KOPT-K1 (cell line): Measurements from ENCODE around the gene CDK17.
"Not testable (repeated sequence)": the region's sequence is repeated elsewhere in the genome, so short reads cannot be mapped to it uniquely, and the experiment has no call there.

ENCODE experiments used
- H3K27ac ChIP-seq: fragments of 200-600 bp; sonication (generic); 2 replicates; pipeline ENCODE4 v1.5.1; 2016; ENCODE audit warnings: antibody characterized with exemption, mild to moderate bottlenecking, low read depth, low read length; ENCODE audit not compliant: poor library complexity, severe bottlenecking
- H3K36me3 ChIP-seq: fragments of 200-600 bp; sonication (generic); 2 replicates; pipeline ENCODE4 v1.5.1; 2017; ENCODE audit warnings: antibody characterized with exemption, mild to moderate bottlenecking, low read length, moderate library complexity; ENCODE audit not compliant: insufficient read depth
- H3K9me3 ChIP-seq: fragments of 200-600 bp; sonication (generic); 2 replicates; pipeline ENCODE4 v1.5.1; 2017; ENCODE audit warnings: antibody characterized with exemption, low read length, mild to moderate bottlenecking; ENCODE audit not compliant: insufficient read depth, poor library complexity, severe bottlenecking

Gene CDK17

DNA sequence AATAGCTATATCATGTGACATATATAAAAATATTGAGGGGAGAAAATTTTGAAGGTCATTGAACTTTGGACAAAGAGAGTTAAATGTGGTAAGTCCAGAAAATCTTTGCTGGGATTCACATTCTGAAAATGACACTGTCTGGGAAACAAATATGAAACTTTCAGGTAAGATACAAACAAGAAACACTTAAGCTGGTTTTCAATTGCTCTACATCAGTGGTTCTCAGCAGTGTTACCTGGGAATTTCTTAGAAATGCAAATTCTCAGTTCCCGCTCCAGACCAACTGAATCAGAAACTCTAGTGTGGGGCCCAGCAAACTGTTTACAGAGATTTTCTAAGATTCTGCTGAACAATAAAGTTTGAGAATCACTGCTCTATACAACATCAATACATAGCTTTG lies 3.6 kb upstream of the CDK17 start:
- no peak overlapping the region for H3K27ac ChIP-seq
- no peaks in the 10 kb centered on the region for H3K36me3 ChIP-seq

DNA sequence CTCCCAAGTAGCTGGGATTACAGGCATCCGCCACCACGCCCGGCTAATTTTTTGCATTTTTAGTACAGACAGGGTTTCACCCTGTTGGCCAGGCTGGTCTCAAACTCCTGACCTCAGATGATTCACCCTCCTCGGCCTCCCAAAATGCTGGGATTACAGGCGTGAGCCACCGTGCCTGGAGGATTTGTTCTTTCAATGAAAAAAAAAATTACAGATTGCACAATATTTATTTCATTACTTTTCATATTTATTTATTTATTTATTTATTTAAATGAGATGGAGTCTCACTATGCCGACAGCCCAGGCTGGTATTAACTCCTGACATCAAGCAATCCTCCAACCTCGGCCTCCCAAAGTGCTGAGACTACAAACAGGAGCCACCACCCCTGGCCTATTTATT lies 2.3 kb upstream of the CDK17 start:
- not testable (repeated sequence) for H3K36me3 ChIP-seq, H3K9me3 ChIP-seq, H3K27ac ChIP-seq

More for the DNA sequence above, 3.6 kb upstream of the CDK17 start:
- no peaks in the 10 kb centered on the region for H3K9me3 ChIP-seq

DNA sequence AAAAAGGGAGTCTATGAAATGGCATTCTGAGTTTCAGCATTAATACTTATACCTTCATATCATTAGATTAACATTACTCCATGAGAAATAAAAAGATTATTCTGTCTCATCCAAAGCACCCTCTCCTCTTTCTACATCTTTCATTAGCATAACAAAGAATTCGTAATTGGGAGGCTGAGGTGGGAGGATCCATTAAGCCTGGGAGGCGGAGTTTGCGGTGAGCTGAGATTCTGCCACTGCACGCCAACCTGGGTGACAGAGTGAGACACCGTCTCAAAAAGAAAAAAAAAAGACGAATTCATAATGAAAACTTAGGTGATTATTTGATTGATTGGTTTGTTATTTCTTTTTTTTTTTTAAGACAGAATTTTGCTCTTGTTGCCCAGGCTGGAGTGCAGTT lies 1.8 kb upstream of the CDK17 start:
- no peaks in the 10 kb centered on the region for H3K36me3 ChIP-seq
- H3K27ac ChIP-seq: peak overlapping the region; percentile 86
- H3K9me3 ChIP-seq: no peaks in the 10 kb centered on the region

DNA sequence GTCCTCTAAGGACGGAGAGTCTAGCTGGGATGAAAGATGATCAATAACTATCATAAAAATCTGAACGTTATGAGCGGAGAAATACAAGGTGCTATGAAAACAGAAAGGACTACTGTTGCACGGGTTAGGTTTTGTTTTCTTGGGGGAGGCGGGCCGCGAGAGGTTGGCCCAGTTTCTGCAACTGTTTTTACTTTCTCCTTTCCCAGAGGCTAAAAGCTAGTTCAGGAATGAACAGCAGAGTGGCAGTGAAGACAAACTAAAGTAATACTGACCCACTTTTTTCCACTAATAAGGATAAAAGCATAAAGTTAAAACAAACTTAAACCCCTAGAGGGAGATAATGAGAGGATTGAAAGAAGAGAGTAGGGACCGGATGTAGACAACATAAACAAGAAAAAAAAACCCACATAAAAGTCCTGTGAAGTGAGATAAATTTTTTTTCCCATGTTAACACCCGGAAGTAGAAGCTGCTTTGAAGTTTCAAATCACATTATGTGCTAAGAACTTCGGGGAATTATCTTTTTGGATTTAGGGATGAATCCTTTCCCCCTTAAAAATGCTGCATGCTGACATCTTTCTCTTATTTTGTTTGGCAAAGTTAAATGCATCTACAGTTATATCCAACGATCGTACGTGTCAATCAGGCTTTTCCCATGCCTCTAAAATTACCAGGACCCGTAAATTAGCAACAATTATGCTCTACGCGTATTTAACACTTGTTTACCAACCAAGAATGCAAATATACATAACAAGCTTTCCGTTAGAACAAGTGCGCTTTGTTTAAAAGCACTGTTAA lies 1.0 kb upstream of the CDK17 start:
- no peaks in the 10 kb centered on the region for H3K36me3 ChIP-seq
- peak overlapping the region; percentile 86 for H3K27ac ChIP-seq
- no peaks in the 10 kb centered on the region for H3K9me3 ChIP-seq

DNA sequence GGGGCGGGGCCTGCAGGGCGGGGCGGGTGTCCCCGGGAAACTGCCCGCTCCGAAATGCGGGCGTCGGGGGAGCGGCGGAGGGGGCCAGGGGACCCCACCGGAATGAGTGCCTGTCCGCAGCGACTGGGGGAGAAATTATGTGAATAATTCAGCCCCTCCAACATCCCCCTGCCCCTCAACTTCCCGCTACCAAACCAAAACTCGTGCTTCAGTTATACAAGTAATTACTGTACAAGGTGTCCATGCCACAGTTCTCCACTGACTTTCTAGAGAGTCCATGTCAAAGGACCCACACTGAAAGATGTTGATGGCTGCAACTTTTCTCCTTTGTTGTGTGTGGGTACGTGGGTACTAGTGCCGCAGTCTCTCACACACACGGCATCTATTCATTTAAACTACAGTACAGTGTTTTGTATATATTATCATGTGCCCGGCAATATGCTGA lies 414 bp upstream of the CDK17 start:
- Histone ChIP-seq H3K27ac (peak overlapping the region; percentile 86), H3K36me3 (no peaks in the 10 kb centered on the region), H3K9me3 (no peaks in the 10 kb centered on the region)

DNA sequence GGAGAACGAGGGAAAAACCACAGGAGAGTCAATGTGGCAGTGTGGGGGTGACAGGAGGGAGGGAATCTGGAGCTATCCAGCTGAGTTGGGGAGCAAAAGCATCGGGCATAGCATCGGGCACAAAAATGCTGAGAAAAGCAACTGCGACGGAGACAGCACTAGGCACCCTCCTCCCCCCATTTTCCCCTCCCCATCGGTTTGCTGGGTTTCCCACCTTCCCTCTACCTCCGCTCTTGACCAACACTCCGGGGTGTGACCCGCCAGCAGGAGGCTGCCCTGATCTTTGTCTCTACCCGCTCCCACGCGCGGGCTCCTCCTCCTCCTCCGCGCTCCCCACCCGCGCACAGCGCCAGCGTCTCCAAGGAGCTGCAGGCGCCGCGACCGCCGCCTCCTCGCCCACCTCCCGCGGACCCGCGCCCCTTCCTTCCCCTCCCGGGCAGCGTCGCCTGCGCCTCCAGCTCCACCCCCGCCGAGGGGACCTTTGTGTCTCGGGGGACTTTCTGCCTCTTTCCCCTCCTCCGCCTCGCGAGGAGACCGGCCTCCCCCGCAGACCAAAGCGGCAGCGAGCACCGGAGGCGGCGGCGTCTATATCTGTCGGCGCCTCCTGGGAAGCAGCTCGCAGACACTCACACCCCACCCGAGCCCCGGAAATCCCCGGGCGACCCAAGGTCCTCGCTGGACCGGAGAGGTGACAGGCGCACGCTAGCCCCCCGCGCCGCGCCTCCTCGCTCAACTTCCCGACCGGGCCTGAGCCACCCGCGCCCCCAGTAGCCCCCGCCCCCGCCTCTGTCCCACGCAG lies 920 bp downstream of the CDK17 start:
- peak overlapping the region; percentile 86 for H3K27ac ChIP-seq
- H3K36me3 ChIP-seq: no peaks in the 10 kb centered on the region
- no peaks in the 10 kb centered on the region for H3K9me3 ChIP-seq

DNA sequence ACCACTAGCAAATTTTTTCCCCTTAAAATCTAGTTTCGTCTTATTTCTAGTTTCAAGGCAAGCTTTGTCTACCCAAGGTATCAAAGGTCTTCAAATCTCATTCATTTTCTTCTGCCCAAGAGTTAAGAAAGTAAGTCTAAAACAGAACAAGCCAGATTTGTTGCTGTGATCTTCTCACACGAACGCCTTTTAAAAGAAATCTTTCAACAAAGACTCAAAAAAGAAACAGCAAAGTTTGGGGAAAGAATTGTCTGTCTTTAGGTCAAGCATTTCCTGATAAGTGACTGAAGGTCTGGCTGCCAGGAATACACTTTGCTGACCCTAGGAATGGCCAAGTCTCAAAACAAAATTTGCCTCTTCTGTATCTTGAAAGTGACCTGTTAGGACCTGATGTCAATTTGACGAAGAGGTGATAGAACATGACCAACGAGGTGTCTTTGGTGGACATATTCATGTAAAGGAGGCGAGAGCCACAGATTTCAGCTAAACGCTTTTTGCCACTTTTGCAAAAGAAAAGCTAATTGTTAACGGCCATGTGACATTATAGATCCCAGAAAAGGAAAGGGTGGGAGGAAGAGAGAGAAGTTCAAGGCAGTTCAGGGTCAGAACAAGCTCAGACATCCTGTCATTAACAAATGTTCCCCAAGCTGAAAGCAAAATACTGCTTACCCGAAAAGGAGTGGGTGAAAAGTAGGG lies 1.7 kb downstream of the CDK17 start:
- Histone ChIP-seq H3K36me3 (no peaks in the 10 kb centered on the region), H3K9me3 (no peaks in the 10 kb centered on the region), H3K27ac (peak overlapping the region; percentile 86)

DNA sequence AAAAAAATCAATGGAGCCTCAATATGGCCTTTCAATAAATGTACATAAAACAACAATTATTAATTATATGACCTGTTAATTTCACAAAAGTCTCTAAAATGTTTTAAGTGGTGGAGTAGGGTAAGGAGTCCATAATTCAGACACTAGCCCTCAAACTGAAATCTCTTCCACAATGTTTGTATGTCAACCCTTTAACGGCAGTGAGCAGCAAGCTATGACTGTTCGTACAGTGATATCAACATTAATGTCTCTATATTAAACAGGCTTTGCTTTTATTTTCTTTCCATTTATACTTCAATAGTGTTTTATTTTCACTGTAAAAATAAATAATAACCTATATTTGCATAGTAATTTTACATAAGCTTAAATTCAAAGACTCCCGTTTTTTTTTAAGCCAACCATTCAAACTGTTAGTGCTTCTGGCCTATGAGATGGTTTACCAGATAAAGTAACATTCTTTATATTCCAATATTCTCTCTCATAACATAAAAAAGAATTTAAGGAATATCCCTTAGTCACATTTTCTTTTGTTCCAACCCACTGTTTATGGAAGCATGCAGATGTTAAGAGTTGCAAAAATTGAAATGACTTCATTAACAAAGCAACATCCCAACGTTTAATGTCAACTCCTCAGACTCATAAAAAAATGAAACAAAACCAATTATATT lies 2.3 kb downstream of the CDK17 start:
- Histone ChIP-seq H3K9me3 (no peaks in the 10 kb centered on the region), H3K36me3 (no peaks in the 10 kb centered on the region), H3K27ac (peak overlapping the region; percentile 86)

DNA sequence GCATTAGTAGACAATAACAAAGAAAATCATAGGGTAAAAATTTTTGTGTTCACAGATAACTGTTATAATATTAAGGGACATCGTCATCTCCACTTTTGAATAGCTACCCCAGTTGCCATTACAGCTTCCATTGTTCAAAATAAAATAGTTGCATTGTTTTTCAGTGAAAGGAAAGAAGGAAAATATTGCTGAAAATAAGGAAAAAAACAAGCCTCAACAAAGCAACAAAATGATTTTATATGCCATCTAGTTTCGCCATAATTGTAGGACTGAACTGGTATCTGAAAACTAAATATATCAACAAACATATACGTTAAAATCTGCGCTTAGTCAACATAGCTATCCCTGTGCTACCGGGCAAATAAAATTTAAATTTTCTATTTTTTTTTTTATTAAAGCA lies 3.3 kb downstream of the CDK17 start:
- Histone ChIP-seq H3K36me3 (no peaks in the 10 kb centered on the region), H3K27ac (no peak overlapping the region)

DNA sequence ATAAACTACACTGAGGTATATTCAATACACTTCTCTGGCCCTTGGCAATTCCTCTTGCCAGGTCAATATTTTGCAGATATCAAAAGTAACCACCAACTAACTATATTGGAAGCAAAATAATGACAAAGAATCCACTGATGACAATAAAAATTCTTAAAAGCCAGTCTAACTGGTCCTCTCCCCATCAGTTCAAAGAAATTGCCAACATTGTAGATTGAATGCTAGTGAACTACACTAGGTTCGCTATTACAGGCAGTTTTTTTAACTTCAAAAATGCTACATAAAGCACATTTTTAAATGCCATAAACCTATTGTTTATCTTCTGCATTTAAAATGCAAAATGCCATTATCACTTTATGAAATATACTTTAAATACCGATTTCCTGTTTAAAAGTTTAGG lies 4.0 kb downstream of the CDK17 start:
- H3K9me3 ChIP-seq: no peaks in the 10 kb centered on the region

More for the DNA sequence above, 3.3 kb downstream of the CDK17 start:
- no peaks in the 10 kb centered on the region for H3K9me3 ChIP-seq

DNA sequence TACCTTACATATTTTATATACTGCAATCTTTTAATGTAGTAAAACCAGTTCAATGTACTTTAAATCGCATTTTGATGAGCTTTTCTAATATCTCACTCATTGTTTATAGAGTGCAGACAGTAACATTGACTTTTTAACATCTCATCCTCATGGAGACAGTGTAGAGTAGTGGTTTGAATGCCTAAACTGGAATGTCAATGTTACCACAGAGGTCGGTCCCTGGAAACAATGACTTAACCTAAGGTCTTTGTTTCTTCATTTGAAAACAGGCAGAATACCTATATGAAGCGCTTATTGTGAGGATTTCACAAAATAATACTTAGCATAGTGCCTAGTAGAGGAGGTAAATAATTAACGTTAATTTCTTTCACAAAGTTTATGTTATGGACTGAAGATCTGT lies 5.0 kb downstream of the CDK17 start:
- H3K36me3 ChIP-seq: no peaks in the 10 kb centered on the region
- no peak overlapping the region for H3K27ac ChIP-seq
- H3K9me3 ChIP-seq: no peaks in the 10 kb centered on the region

More for the DNA sequence above, 4.0 kb downstream of the CDK17 start:
- H3K27ac ChIP-seq: no peak overlapping the region
- H3K36me3 ChIP-seq: no peaks in the 10 kb centered on the region

DNA sequence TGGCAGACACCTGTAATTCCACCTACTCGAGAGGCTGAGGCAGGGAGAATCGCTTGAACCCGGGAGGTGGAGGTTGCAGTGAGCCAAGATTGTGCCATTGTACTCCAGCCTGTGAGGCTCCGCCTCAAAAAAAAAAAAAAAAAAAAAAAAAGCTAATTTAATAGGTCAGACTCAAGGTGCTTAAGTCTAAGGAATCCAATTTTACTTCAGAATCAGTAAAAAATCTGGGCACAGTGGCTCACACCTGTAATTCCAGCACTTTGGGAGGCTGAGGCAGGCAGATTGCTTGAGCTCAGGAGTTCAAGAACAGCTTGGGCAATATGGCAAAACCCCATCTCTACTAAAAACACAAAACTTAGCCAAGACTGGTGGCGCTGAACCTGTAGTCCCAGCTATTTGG lies 7.0 kb downstream of the CDK17 start:
- H3K9me3 ChIP-seq, H3K36me3 ChIP-seq, H3K27ac ChIP-seq: not testable (repeated sequence)

DNA sequence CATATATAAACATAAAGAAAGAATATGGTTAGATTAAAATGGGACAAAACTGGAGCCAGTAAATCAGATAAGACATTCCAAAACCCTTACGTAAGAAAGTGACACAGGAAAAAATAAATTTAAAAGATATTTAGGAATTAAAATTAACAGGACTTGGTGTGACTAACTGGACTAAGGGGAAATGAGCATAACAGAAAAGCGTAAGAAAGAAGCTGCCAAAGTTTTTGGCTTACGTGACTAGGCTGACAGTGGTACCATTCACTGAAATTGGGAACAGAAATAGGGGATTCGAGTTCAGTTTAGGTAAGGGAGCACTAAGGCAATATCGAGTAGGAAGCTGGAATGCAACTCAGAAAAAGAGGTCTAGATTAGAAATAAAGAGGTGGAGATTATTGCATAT lies 7.8 kb downstream of the CDK17 start:
- Histone ChIP-seq H3K9me3 (no peaks in the 10 kb centered on the region), H3K36me3 (no peaks in the 10 kb centered on the region), H3K27ac (no peak overlapping the region)

DNA sequence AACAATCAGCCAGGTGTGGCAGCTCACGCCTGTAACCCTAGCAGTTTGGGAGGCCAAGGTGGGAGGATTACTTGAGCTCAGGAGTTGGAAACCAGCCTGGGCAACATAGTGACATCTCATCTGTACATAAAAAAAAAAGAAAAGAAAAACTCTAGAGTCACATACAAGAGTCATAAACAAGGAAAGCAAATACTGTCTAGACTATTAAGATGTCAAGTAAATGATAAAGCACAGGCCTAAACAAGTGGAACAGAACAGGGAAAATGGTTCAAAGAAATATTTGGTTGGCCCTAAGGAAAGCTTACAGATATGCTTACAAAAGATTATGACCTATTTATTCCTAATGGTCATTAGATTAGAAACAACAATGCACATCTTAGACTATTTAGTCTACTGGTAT lies 12.3 kb downstream of the CDK17 start:
- H3K9me3 ChIP-seq: peaks cover 4% of the 10 kb centered on the region
- H3K27ac ChIP-seq: no peak overlapping the region
- H3K36me3 ChIP-seq: no peaks in the 10 kb centered on the region; the same call in 1 of the 2 replicates

DNA sequence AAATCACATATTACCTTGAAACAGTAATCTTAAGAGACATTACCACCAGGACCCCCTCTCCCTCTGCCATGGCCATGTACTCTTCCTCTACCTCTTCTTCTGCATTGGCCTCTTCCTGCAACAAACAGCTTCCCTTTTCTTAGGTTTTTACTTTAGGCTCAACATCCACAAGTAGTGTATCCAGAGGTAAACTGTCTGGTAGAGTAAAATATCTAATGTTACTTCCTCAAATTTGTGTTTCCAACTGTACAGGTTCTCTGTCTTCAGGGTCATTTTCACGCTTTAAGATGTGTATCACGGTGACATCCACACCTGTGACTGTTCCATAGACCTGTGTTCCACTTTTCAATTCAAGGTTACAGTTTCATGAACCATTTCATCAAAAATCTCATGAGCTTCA lies 13.4 kb downstream of the CDK17 start:
- Histone ChIP-seq H3K36me3 (no peaks in the 10 kb centered on the region; the same call in 1 of the 2 replicates), H3K9me3 (peaks cover 16% of the 10 kb centered on the region), H3K27ac (no peak overlapping the region)
